Glutamatergic neuron (in vitro differentiated cells): ENCODE data around the gene FCAR. TPM values are rescaled to one million over a fixed set of nuclear protein-coding genes. Genes with fewer than 3 reads are reported as not detected.

ENCODE experiments used
- DNase-seq: peaks from one replicate; pipeline ENCODE4 v3.0.0; 2022
- H3K27ac Mint-ChIP-seq: one replicate; pipeline ENCODE4 v1.8.0; 2020; ENCODE audit warnings: mild to moderate bottlenecking, mixed read lengths, inconsistent platforms; ENCODE audit not compliant: unreplicated experiment
- H3K27me3 Mint-ChIP-seq: one replicate; pipeline ENCODE4 v1.8.0; 2020; ENCODE audit warnings: mild to moderate bottlenecking, moderate library complexity, mixed read lengths, inconsistent platforms; ENCODE audit not compliant: unreplicated experiment
- H3K36me3 Mint-ChIP-seq: one replicate; pipeline ENCODE4 v1.8.0; 2020; ENCODE audit warnings: mild to moderate bottlenecking, mixed read lengths, inconsistent platforms; ENCODE audit not compliant: unreplicated experiment
- H3K4me1 Mint-ChIP-seq: one replicate; pipeline ENCODE4 v1.8.0; 2020; ENCODE audit warnings: mild to moderate bottlenecking, low read depth, mixed read lengths, inconsistent platforms; ENCODE audit not compliant: unreplicated experiment
- H3K4me3 Mint-ChIP-seq: one replicate; pipeline ENCODE4 v1.8.0; 2020; ENCODE audit warnings: mild to moderate bottlenecking, mixed read lengths, inconsistent platforms; ENCODE audit not compliant: unreplicated experiment
- H3K9me3 Mint-ChIP-seq: one replicate; pipeline ENCODE4 v1.8.0; 2020; ENCODE audit warnings: mild to moderate bottlenecking, moderate library complexity, mixed read lengths, inconsistent platforms; ENCODE audit not compliant: unreplicated experiment
- total RNA-seq: library from RNA; stranded (reverse); fragmentation: NEBNext Ultra II Directional; extraction: Animal tissue kit (Norgen Biotek cat#: 25700); gene quantifications from one replicate; pipeline ENCODE4 v1.2.1, GENCODE V29; 2021; ENCODE audit not compliant: unreplicated experiment
- TF ChIP-seq, protein P1 (sequence below): fragments of 200-600 bp; sonication (generic); IDR thresholded peaks from one replicate; pipeline ENCODE4 v1.5.0; 2021; ENCODE audit not compliant: partially characterized antibody, unreplicated experiment

The FCAR gene
- total RNA-seq, 1 donor from 2014 or later = not detected

GRCh38 chr19:54875506-54875905 lies 1.5 kb downstream of the FCAR start:
- no peaks in the 10 kb centered on the region for H3K4me1 Mint-ChIP-seq
- H3K9me3 Mint-ChIP-seq = no peaks in the 10 kb centered on the region
- DNase-seq = no peak
- TF ChIP-seq, protein P1, sequence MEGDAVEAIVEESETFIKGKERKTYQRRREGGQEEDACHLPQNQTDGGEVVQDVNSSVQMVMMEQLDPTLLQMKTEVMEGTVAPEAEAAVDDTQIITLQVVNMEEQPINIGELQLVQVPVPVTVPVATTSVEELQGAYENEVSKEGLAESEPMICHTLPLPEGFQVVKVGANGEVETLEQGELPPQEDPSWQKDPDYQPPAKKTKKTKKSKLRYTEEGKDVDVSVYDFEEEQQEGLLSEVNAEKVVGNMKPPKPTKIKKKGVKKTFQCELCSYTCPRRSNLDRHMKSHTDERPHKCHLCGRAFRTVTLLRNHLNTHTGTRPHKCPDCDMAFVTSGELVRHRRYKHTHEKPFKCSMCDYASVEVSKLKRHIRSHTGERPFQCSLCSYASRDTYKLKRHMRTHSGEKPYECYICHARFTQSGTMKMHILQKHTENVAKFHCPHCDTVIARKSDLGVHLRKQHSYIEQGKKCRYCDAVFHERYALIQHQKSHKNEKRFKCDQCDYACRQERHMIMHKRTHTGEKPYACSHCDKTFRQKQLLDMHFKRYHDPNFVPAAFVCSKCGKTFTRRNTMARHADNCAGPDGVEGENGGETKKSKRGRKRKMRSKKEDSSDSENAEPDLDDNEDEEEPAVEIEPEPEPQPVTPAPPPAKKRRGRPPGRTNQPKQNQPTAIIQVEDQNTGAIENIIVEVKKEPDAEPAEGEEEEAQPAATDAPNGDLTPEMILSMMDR = no peak
- H3K4me3 Mint-ChIP-seq = no peak overlapping the region
- no peak overlapping the region for H3K27ac Mint-ChIP-seq
- no peaks in the 10 kb centered on the region for H3K36me3 Mint-ChIP-seq
- H3K27me3 Mint-ChIP-seq = no peaks in the 10 kb centered on the region

- Mint-ChIP-seq H3K9me3 (no peaks in the 10 kb centered on the region), H3K4me1 (no peaks in the 10 kb centered on the region), H3K27ac (no peak overlapping the region), H3K27me3 (peaks cover under 1% of the 10 kb centered on the region), H3K36me3 (no peaks in the 10 kb centered on the region), H3K4me3 (no peak overlapping the region)
- DNase-seq = no peak
- TF ChIP-seq, protein P1 = no peak
Measured at GRCh38 chr19:54877471-54877870, 3.4 kb downstream of the FCAR start.

- no peak for DNase-seq
- no peaks in the 10 kb centered on the region for H3K9me3 Mint-ChIP-seq
- no peaks in the 10 kb centered on the region for H3K36me3 Mint-ChIP-seq
- TF ChIP-seq, protein P1 = no peak
- no peak overlapping the region for H3K27ac Mint-ChIP-seq
- peaks cover 2% of the 10 kb centered on the region for H3K27me3 Mint-ChIP-seq
- H3K4me1 Mint-ChIP-seq = no peaks in the 10 kb centered on the region
- no peak overlapping the region for H3K4me3 Mint-ChIP-seq
Measured at GRCh38 chr19:54881884-54882283, 7.8 kb downstream of the FCAR start.

DNA sequence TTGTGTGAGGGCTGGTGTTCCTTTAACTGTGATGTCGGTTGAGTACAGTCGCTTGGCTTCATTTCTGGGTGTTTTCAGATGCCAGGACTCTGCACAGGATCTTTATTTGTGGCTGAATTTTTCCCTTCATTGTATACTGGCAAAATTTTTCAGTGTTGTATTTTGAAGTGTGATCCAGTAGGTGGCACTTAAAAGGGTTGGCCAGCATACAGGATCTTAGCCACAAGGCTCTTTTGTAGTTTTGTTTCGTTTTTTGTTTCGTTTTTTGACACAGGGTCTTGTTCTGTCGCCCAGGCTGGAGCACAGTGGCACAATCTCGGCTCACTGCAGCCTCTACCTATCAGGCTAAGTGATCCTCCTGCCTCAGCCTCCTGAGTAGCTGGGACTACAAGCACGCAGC lies 8.7 kb downstream of the FCAR start:
- H3K36me3 Mint-ChIP-seq = no peaks in the 10 kb centered on the region
- H3K4me3 Mint-ChIP-seq = no peak overlapping the region
- no peak overlapping the region for H3K27ac Mint-ChIP-seq
- H3K9me3 Mint-ChIP-seq = no peaks in the 10 kb centered on the region
- TF ChIP-seq, protein P1 = no peak
- peaks cover 2% of the 10 kb centered on the region for H3K27me3 Mint-ChIP-seq
- DNase-seq = no peak
- H3K4me1 Mint-ChIP-seq = no peaks in the 10 kb centered on the region

DNA sequence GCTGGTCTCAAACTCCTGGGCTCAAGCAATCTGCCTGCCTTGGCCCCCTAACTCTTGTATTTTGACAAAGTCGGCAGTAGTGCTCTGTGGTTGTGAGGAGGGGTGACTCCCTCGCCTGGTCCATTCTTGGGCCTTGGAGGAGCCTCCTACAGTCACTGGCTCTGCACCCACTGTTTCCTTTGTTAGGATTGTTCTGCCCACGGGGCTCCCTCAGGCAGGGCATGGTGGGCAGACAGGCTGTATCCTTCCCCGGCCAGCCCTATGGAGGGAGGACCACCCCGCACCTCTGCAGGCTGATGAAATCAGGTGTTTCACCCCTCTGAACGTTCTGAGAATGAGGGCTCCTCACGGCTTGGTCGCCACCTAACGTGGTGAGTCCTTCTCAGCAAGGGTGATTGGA lies 9.2 kb downstream of the FCAR start:
- no peak for DNase-seq
- Mint-ChIP-seq H3K27ac (no peak overlapping the region), H3K4me1 (no peaks in the 10 kb centered on the region), H3K36me3 (no peaks in the 10 kb centered on the region), H3K9me3 (no peaks in the 10 kb centered on the region), H3K27me3 (peaks cover 2% of the 10 kb centered on the region), H3K4me3 (no peak overlapping the region)
- TF ChIP-seq, protein P1 = no peak
